Parathyroid adenoma (tissue), 2 donors: Measurements from ENCODE around the gene ZBTB43.

Experiments used
- H2AFZ ChIP-seq: fragments of 300-600 bp; sonication (generic); one replicate; pipeline ENCODE4 v1.7.0; 2017; ENCODE audit warnings: antibody characterized with exemption, mild to moderate bottlenecking
- H3K27ac ChIP-seq: fragments of 300-600 bp; sonication (generic); one replicate; pipeline ENCODE4 v1.7.0; 2017
- H3K27me3 ChIP-seq: fragments of 300-600 bp; sonication (generic); one replicate; pipeline ENCODE4 v1.7.0; 2017; ENCODE audit warnings: low read length; ENCODE audit not compliant: control insufficient read depth, insufficient read depth
- H3K36me3 ChIP-seq: fragments of 300-600 bp; sonication (generic); one replicate; pipeline ENCODE4 v1.7.0; 2017; ENCODE audit warnings: low read length; ENCODE audit not compliant: control insufficient read depth, insufficient read depth
- H3K4me1 ChIP-seq: fragments of 300-600 bp; sonication (generic); one replicate; pipeline ENCODE4 v1.7.0; 2017; ENCODE audit warnings: control low read depth
- H3K4me2 ChIP-seq: fragments of 300-600 bp; sonication (generic); one replicate; pipeline ENCODE4 v1.7.0; 2017; ENCODE audit warnings: low read length
- H3K4me3 ChIP-seq: fragments of 300-600 bp; sonication (generic); one replicate; pipeline ENCODE4 v1.7.0; 2017; ENCODE audit warnings: low read depth, low read length
- H3K79me2 ChIP-seq: fragments of 300-600 bp; sonication (generic); one replicate; pipeline ENCODE4 v1.7.0; 2017; ENCODE audit warnings: control low read depth
- H3K9ac ChIP-seq: fragments of 300-600 bp; sonication (generic); one replicate; pipeline ENCODE4 v1.7.0; 2017; ENCODE audit warnings: mild to moderate bottlenecking
- H3K9me3 ChIP-seq: fragments of 300-600 bp; sonication (generic); one replicate; pipeline ENCODE4 v1.7.0; 2017; ENCODE audit warnings: low read length; ENCODE audit not compliant: control insufficient read depth
- TF ChIP-seq, protein P1 (sequence below): fragments of 300-600 bp; sonication (generic); IDR thresholded peaks from one replicate; pipeline ENCODE4 v1.7.0; 2017; ENCODE audit warnings: antibody characterized with exemption, mild to moderate bottlenecking
- donor health status: primary hyperparathyroidism.

ZBTB43 gene

DNA sequence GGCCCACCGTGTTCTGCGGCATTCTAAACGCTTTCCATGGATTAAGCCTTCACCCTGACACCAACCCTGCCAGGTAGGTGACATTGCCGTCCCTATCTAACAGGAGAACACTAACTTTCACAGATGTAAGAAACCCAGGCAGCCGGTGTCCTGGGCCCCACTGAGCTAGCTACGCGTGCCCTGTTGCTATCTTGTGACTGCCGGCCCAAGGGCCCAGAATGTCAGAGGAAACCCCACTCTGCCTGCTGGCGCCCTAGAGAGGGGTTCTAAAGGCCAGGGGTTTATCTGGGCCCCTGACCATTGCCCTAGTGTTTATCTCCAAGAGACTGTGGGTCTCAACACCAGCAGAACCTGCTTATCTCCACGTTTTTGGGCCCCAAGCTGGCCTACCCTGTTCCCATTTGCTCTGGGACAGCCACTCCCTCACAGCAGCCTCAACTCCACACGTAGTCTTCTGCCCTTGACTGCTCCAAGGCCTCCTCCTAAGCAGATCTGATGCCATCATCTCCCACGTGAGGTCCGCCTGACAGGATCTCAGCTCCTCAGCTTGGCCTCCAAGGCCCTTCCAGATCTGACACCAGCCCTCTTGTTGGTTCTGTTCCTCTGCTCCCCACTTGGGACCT, 37.5 kb downstream of the ZBTB43 start:
- no peak overlapping the region for H3K9ac ChIP-seq
- H3K36me3 ChIP-seq: no peaks in the 10 kb centered on the region
- no peak overlapping the region for H3K27ac ChIP-seq
- no peak overlapping the region for H2AFZ ChIP-seq
- H3K79me2 ChIP-seq: no peaks in the 10 kb centered on the region
- no peak overlapping the region for H3K4me2 ChIP-seq
- H3K4me3 ChIP-seq: no peak overlapping the region
- no peaks in the 10 kb centered on the region for H3K4me1 ChIP-seq
- TF ChIP-seq, protein P1, sequence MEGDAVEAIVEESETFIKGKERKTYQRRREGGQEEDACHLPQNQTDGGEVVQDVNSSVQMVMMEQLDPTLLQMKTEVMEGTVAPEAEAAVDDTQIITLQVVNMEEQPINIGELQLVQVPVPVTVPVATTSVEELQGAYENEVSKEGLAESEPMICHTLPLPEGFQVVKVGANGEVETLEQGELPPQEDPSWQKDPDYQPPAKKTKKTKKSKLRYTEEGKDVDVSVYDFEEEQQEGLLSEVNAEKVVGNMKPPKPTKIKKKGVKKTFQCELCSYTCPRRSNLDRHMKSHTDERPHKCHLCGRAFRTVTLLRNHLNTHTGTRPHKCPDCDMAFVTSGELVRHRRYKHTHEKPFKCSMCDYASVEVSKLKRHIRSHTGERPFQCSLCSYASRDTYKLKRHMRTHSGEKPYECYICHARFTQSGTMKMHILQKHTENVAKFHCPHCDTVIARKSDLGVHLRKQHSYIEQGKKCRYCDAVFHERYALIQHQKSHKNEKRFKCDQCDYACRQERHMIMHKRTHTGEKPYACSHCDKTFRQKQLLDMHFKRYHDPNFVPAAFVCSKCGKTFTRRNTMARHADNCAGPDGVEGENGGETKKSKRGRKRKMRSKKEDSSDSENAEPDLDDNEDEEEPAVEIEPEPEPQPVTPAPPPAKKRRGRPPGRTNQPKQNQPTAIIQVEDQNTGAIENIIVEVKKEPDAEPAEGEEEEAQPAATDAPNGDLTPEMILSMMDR: no peak
- no peaks in the 10 kb centered on the region for H3K27me3 ChIP-seq
- no peaks in the 10 kb centered on the region for H3K9me3 ChIP-seq

DNA sequence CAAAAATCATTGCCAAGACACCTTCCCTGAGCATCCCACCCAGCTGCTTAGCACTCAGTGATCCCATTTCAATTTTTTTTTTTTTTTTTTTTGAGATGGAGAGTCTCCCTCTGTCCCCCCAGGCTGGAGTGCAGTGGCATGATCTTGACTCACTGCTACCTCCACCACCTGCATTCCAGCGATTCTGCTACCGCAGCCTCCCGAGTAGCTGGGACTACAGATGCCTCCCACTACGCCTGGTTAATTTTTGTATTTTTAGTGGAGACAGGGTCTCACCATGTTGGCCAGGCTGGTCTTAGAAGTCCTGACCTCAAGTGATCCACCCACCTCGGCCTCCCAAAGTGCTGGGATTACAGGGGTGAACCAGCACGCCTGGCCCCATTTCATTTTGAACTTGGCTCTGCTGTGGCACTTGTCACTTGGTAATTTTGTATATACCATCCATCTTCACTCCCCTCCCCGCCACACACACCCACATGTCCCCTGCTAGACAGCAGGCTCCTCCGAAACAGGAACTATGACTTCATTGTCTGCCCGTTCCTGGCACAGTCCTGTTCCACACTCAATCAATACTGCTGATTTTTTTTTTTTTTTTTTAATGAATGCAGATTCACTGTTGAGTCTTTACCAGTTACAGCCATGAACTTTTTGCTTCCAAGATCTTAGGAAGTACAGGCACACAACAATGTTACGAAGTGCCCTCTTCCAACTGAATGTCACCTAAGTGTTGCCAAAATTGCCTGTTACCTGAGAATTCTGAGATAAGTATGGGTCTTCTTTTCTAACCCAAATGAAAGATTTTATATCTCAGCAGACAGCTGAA, 38.3 kb downstream of the ZBTB43 start:
- TF ChIP-seq, protein P1: no peak
- Histone ChIP-seq H3K4me3 (no peak overlapping the region), H3K36me3 (no peaks in the 10 kb centered on the region), H3K4me2 (no peak overlapping the region), H2AFZ (no peak overlapping the region), H3K9me3 (no peaks in the 10 kb centered on the region), H3K79me2 (no peaks in the 10 kb centered on the region), H3K27me3 (no peaks in the 10 kb centered on the region), H3K9ac (no peak overlapping the region), H3K4me1 (no peaks in the 10 kb centered on the region), H3K27ac (no peak overlapping the region)

DNA sequence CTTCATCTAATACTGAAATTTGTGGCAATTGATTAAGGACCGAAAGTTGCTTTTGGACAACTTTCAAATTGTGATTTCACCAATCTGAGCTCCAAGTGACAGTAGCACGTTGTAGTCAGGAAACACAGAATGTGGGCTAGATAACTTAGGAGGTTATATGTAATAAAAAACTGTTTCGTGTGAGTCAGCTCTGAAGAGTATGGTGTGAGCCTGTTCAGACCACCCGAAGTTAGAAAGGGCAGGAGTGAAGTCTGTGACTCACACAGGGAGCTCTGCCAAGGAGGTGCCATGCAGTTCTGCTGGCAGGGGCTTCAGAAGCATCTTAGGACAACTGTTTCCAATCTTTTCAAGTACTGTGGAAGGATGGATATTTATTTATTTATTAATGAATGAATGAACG, 39.2 kb downstream of the ZBTB43 start:
- H3K27me3 ChIP-seq: no peaks in the 10 kb centered on the region
- TF ChIP-seq, protein P1: no peak
- no peaks in the 10 kb centered on the region for H3K4me1 ChIP-seq
- no peak overlapping the region for H3K4me2 ChIP-seq
- no peaks in the 10 kb centered on the region for H3K9me3 ChIP-seq
- H3K79me2 ChIP-seq: no peaks in the 10 kb centered on the region
- H2AFZ ChIP-seq: no peak overlapping the region
- no peak overlapping the region for H3K9ac ChIP-seq
- no peaks in the 10 kb centered on the region for H3K36me3 ChIP-seq
- no peak overlapping the region for H3K4me3 ChIP-seq
- no peak overlapping the region for H3K27ac ChIP-seq

DNA sequence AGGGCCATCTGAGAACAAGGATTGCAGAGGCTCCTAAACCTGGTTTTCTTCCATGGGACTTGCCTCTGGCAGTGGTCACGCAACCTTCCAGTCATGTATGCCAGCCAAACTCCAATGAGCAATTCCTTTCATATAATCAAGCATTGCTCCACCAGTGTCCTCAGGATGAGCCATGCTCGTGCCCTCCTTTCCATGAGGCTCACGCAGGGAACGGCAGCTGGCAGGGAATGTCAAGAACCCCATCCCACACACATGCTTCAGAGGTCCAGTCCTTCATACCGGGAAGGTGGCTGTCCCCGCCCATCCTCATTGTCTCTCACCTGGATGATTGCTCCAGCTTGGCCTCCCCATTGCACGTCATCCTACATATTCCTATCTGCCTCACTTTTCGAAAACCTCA, 42.2 kb downstream of the ZBTB43 start:
- no peak overlapping the region for H3K9ac ChIP-seq
- no peak overlapping the region for H3K4me3 ChIP-seq
- no peaks in the 10 kb centered on the region for H3K79me2 ChIP-seq
- no peaks in the 10 kb centered on the region for H3K36me3 ChIP-seq
- H3K27me3 ChIP-seq: no peaks in the 10 kb centered on the region
- H3K9me3 ChIP-seq: no peaks in the 10 kb centered on the region
- no peak overlapping the region for H3K27ac ChIP-seq
- H3K4me1 ChIP-seq: no peaks in the 10 kb centered on the region
- no peak overlapping the region for H3K4me2 ChIP-seq
- TF ChIP-seq, protein P1: no peak
- H2AFZ ChIP-seq: no peak overlapping the region
